Measurements from ENCODE around the gene PCBP4.

- TF ChIP-seq CTCF (IDR thresholded peaks at IDR 0.05; ENCODE audit: low read depth, low read length, poor library complexity, severe bottlenecking) (no peak), EZH2phosphoT487 (IDR thresholded peaks at IDR 0.05; ENCODE audit: borderline replicate concordance, low read length) (no peak)
These were observed 5.4 kb downstream of the PCBP4 start for GRCh38 chr3:51961602-51962569.

Measured in DOHH2 (cell line).